Spinal cord (tissue), 10 donors: ENCODE measurements around the gene ACTN3. TPM values are rescaled to one million over a fixed set of nuclear protein-coding genes. Genes with fewer than 3 reads are reported as not detected.

Experiments
- DNase-seq, 6 donors: peaks; one replicate each; pipeline versions ENCODE4 v3.0.0 to v3.0.0-alpha.2; 2013 to 2015; ENCODE audit warnings: low spot score in 6 of 6, low read depth in 4 of 6
- H3K27ac ChIP-seq: one replicate; pipeline ENCODE4 v1.5.1; 2013; ENCODE audit warnings: low read depth, low read length, control low read depth
- H3K27me3 ChIP-seq: one replicate; pipeline ENCODE4 v1.6.1; 2013; ENCODE audit warnings: low read length; ENCODE audit not compliant: control insufficient read depth, insufficient read depth
- H3K36me3 ChIP-seq: one replicate; pipeline ENCODE4 v1.6.1; 2013; ENCODE audit warnings: low read length; ENCODE audit not compliant: control insufficient read depth, insufficient read depth
- H3K4me1 ChIP-seq: one replicate; pipeline ENCODE4 v1.6.1; 2013; ENCODE audit warnings: low read length; ENCODE audit not compliant: control insufficient read depth, insufficient read depth
- H3K4me3 ChIP-seq: one replicate; pipeline ENCODE4 v1.5.1; 2013; ENCODE audit warnings: low read depth, low read length, control low read depth
- H3K9me3 ChIP-seq: one replicate; pipeline ENCODE4 v1.6.1; 2013; ENCODE audit warnings: low read length; ENCODE audit not compliant: control insufficient read depth, insufficient read depth
- WGBS: methylation state at CpG from one replicate; pipeline ENCODE4 v1.1.5; 2013; ENCODE audit warnings: missing lambda C conversion rate; ENCODE audit not compliant: insufficient coverage; 5-methylcytosine and 5-hydroxymethylcytosine counted together
- long read RNA-seq, 4 donors: transcript quantifications; one replicate each; lab custom pipeline, GENCODE V29; 2026
- polyA plus RNA-seq, 2 donors: library from polyadenylated mRNA; unstranded; fragments of 120-200 nt; gene quantifications; one replicate each; pipeline ENCODE4 v1.2.1, GENCODE V29; 2013; ENCODE audit not compliant: insufficient read length in 2 of 2
- total RNA-seq, 2 donors: library from RNA; depleted of rRNA in 1 of 2; stranded (reverse); fragments of 120-200 nt in 1 of 2; fragments of >200 nt in 1 of 2; gene quantifications; one replicate each; pipeline versions ENCODE4 v1.2.3 to v1.2.4, GENCODE V29; 2013 to 2014
- donor health status: healthy.

Gene ACTN3
- total RNA-seq (under 1 TPM; 0.10 to 0.33 TPM), polyA plus RNA-seq (under 1 TPM; 0.38 to 0.39 TPM)
- long read RNA-seq, donor 1 = 0 reads
- long read RNA-seq, donor 2 = 0 reads
- long read RNA-seq, donor 3 = 0 reads
- long read RNA-seq, donor 4 = 0 reads

- peaks cover 37% of the 10 kb centered on the region for H3K4me1 ChIP-seq
- 3% methylated on average over 30 of the region's 37 CpGs for WGBS
- DNase-seq = no peak
These were observed at the start of gene ACTN3 for GRCh38 chr11:66546368-66546965. Gene ACTN3, plus strand, starts transcription at chr11:66546903. Its CDS starts 35 bp downstream, at chr11:66546938.

GRCh38 chr11:66497206-66497605 is 49.5 kb upstream of the ACTN3 start:
- no peaks in the 10 kb centered on the region for H3K9me3 ChIP-seq
- H3K27me3 ChIP-seq = no peaks in the 10 kb centered on the region
- no peak overlapping the region for H3K4me3 ChIP-seq
- WGBS = 97% methylated on average over 13 of the region's 16 CpGs
- peaks cover 72% of the 10 kb centered on the region for H3K36me3 ChIP-seq
- H3K27ac ChIP-seq = no peak overlapping the region
- no peak for DNase-seq
- H3K4me1 ChIP-seq = no peaks in the 10 kb centered on the region

More at GRCh38 chr11:66546368-66546965, at the start of gene ACTN3:
- Histone ChIP-seq H3K27ac (peak within 1 kb of the TSS; percentile 33), H3K4me3 (peak within 1 kb of the TSS; percentile 56), H3K27me3 (peaks cover 4% of the 10 kb centered on the region), H3K9me3 (no peaks in the 10 kb centered on the region), H3K36me3 (peaks cover 25% of the 10 kb centered on the region)

- no peaks in the 10 kb centered on the region for H3K9me3 ChIP-seq
- no peak for DNase-seq
- H3K4me3 ChIP-seq = no peak overlapping the region
- WGBS = no CpG with 5 or more reads among the region's 5 CpGs
- H3K27me3 ChIP-seq = no peaks in the 10 kb centered on the region
- H3K27ac ChIP-seq = no peak overlapping the region
- H3K4me1 ChIP-seq = no peaks in the 10 kb centered on the region
- H3K36me3 ChIP-seq = peaks cover 61% of the 10 kb centered on the region
These were observed 48.2 kb upstream of the ACTN3 start for GRCh38 chr11:66498506-66498905.

GRCh38 chr11:66505276-66505816 is 41.4 kb upstream of the ACTN3 start:
- Histone ChIP-seq H3K27ac (no peak overlapping the region), H3K27me3 (no peaks in the 10 kb centered on the region), H3K4me1 (peaks cover 3% of the 10 kb centered on the region), H3K36me3 (peaks cover 35% of the 10 kb centered on the region), H3K4me3 (no peak overlapping the region), H3K9me3 (no peaks in the 10 kb centered on the region)
- WGBS = no CpG with 5 or more reads among the region's 1 CpG
- no peak for DNase-seq

GRCh38 chr11:66509131-66509561 is 37.6 kb upstream of the ACTN3 start:
- DNase-seq = no peak
- H3K27ac ChIP-seq = no peak overlapping the region
- 86% methylated on average over 6 of the region's 7 CpGs for WGBS
- peaks cover 4% of the 10 kb centered on the region for H3K4me1 ChIP-seq
- no peaks in the 10 kb centered on the region for H3K9me3 ChIP-seq
- H3K36me3 ChIP-seq = peaks cover 33% of the 10 kb centered on the region
- no peak overlapping the region for H3K4me3 ChIP-seq
- H3K27me3 ChIP-seq = no peaks in the 10 kb centered on the region

GRCh38 chr11:66510271-66510989 is 36.3 kb upstream of the ACTN3 start, which contains the start of gene BBS1:
Gene BBS1, plus strand, starts transcription at chr11:66510635. Its CDS starts 25 bp downstream, at chr11:66510660.
- Histone ChIP-seq H3K27me3 (no peaks in the 10 kb centered on the region), H3K4me3 (peak within 1 kb of the TSS; percentile 92), H3K9me3 (no peaks in the 10 kb centered on the region), H3K36me3 (peaks cover 36% of the 10 kb centered on the region), H3K4me1 (peaks cover 4% of the 10 kb centered on the region), H3K27ac (peak within 1 kb of the TSS; percentile 71)
- peak; percentile 69 to 96 (median 80) for DNase-seq
- 2% methylated on average over 30 of the region's 31 CpGs for WGBS

GRCh38 chr11:66510990-66511339 is 35.7 kb upstream of the ACTN3 start:
- 0% methylated on average over 3 of the region's 5 CpGs for WGBS
- H3K4me1 ChIP-seq = peaks cover 4% of the 10 kb centered on the region
- H3K36me3 ChIP-seq = peaks cover 40% of the 10 kb centered on the region
- peak overlapping the region; percentile 71 for H3K27ac ChIP-seq
- DNase-seq = no peak
- H3K4me3 ChIP-seq = peak overlapping the region; percentile 92
- no peaks in the 10 kb centered on the region for H3K9me3 ChIP-seq
- H3K27me3 ChIP-seq = no peaks in the 10 kb centered on the region

- H3K9me3 ChIP-seq = no peaks in the 10 kb centered on the region
- H3K4me1 ChIP-seq = no peaks in the 10 kb centered on the region
- no peak for DNase-seq
- H3K27ac ChIP-seq = no peak overlapping the region
- H3K4me3 ChIP-seq = no peak overlapping the region
- no peaks in the 10 kb centered on the region for H3K27me3 ChIP-seq
- peaks cover 66% of the 10 kb centered on the region for H3K36me3 ChIP-seq
- WGBS = 94% methylated on average over 11 of the region's 11 CpGs
These were observed 23.1 kb upstream of the ACTN3 start for GRCh38 chr11:66523611-66524010.

- WGBS = 87% methylated on average over 7 of the region's 10 CpGs
- no peak for DNase-seq
- Histone ChIP-seq H3K4me3 (no peak overlapping the region), H3K27ac (no peak overlapping the region), H3K27me3 (no peaks in the 10 kb centered on the region), H3K36me3 (peaks cover 65% of the 10 kb centered on the region), H3K9me3 (no peaks in the 10 kb centered on the region), H3K4me1 (no peaks in the 10 kb centered on the region)
These were observed 22.2 kb upstream of the ACTN3 start for GRCh38 chr11:66524304-66525040.
